Stimulated activated naive CD4-positive, alpha-beta T cell treated with Interleukin-2 at 50 U/mL for 16 hours (primary cell): ENCODE results near the gene ZNF891.

Source experiments
- DNase-seq: peaks from one replicate; lab custom pipeline; 2025; lab: John Stamatoyannopoulos, UW

The ZNF891 gene

DNA sequence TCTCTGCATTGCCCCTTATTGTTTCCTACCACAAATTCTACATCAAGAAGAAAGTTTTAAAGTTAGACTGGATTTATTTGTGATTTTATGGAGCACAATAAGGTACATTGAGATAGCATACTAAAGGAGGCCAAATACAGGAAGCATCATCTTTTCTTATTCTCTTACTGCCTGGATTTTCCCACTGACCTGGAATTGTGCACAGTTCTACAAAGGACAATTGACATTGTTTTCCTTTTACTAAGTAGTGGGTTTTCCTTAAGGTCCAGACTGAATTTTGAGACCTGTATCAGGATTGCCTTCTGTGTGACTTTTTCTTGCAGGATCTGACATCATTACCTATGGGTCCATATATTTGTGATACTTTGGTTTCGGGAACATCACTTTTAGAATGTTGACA, 68.1 kb downstream of the ZNF891 start:
- DNase-seq = no peak

DNA sequence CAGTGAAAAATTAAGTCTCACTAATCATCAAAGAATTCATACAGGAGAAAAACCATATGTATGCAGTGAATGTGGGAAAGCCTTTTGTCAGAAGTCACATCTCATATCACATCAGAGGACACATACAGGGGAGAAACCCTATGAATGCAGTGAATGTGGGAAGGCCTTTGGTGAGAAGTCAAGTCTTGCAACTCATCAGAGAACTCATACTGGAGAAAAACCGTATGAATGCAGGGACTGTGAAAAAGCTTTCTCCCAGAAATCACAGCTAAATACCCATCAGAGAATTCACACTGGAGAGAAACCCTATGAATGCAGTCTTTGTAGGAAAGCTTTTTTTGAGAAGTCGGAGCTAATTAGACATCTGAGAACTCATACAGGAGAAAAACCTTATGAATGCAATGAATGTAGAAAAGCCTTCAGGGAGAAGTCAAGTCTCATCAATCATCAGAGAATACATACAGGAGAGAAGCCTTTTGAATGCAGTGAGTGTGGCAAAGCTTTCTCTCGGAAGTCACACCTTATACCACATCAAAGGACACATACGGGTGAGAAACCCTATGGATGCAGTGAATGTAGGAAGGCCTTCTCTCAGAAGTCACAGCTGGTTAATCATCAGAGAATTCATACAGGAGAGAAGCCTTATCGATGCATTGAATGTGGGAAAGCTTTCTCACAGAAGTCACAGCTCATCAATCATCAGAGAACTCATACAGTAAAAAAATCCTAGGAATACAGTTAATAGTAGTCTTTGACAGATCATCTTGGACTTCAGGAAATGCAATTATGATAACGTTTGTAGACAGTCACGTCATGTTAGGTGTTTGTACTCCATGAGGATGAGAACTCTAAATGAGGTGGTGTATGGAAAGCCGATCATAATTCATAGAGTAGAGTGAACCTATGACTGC, 71.6 kb downstream of the ZNF891 start:
- DNase-seq = no peak

DNA sequence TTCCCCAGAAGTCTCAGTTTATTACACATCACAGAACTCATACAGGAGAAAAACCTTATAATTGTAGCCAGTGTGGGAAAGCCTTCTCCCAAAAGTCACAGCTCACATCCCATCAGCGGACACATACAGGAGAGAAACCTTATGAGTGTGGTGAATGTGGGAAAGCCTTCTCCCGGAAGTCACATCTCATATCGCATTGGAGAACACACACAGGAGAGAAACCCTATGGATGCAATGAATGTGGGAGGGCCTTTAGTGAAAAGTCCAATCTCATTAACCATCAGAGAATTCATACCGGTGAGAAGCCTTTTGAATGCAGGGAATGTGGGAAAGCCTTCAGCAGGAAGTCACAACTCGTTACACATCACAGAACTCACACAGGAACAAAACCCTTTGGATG, 72.6 kb downstream of the ZNF891 start:
- no peak for DNase-seq
